ENCODE data around the gene POU2F3.

DNA sequence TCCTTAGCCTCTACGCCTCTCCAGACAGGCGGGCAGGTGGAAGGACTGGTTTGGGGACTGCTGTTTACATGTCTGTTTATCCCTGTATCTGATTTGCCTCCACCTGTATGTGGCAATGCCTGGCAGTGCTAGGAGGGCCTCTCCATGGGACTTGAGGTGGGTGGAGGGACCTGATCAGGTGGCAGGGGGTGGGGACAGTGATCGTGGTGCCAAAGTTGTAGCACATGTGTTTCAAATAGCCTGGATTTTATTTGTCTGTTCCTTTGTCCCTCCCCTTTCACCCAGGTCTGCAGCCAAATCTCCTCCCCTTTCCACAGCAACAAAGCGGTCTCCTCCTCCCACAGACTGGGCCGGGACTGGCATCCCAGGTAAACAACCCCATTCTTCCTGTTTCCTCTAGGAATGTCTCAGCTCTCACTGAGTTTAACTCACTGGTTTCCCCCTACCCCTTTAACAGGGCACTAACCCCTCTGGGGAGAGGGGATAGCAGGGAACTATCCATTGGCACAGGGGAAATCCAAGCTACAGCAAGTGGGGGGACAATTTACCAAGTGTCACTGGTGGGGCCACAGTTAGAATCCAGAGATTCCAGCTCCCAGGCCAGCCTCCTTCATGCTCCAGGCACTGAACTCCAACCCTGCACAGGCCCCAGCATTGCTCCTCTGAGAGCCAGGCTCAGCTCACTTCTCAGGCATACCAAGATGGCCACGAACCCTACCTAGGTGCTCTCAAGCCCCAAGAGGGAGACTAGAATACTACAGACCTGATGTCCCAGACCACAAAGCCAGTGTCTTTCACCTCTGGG is 62.3 kb downstream of the POU2F3 start:
- TF ChIP-seq, protein P1, sequence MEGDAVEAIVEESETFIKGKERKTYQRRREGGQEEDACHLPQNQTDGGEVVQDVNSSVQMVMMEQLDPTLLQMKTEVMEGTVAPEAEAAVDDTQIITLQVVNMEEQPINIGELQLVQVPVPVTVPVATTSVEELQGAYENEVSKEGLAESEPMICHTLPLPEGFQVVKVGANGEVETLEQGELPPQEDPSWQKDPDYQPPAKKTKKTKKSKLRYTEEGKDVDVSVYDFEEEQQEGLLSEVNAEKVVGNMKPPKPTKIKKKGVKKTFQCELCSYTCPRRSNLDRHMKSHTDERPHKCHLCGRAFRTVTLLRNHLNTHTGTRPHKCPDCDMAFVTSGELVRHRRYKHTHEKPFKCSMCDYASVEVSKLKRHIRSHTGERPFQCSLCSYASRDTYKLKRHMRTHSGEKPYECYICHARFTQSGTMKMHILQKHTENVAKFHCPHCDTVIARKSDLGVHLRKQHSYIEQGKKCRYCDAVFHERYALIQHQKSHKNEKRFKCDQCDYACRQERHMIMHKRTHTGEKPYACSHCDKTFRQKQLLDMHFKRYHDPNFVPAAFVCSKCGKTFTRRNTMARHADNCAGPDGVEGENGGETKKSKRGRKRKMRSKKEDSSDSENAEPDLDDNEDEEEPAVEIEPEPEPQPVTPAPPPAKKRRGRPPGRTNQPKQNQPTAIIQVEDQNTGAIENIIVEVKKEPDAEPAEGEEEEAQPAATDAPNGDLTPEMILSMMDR (IDR thresholded peaks at IDR 0.05; ENCODE audit: control extremely low read depth in 1 of 3, insufficient read depth in 1 of 3, low read depth in 1 of 3, low read length in 3 of 3): no peak
- no peak for TF ChIP-seq RFX5 (IDR thresholded peaks at IDR 0.05; ENCODE audit: borderline replicate concordance, low read depth, low read length)
- TF ChIP-seq EZH2 (IDR thresholded peaks at IDR 0.05; ENCODE audit: low read depth, low read length, severe bottlenecking): no peak
- TF ChIP-seq EP300 (IDR thresholded peaks at IDR 0.05; ENCODE audit: borderline replicate concordance in 1 of 2, low read depth in 2 of 2, low read length in 2 of 2): no peak
- no peak for TF ChIP-seq SP1 (IDR thresholded peaks at IDR 0.05; ENCODE audit: low read depth, low read length)
- TF ChIP-seq RAD21 (IDR thresholded peaks at IDR 0.05 in 1 of 2, conservative IDR thresholded peaks at IDR 0.05 in 1 of 2; ENCODE audit: low read depth in 2 of 2, low read length in 2 of 2): no peak
- TF ChIP-seq GTF2F1 (IDR thresholded peaks at IDR 0.05; ENCODE audit: borderline replicate concordance, low read depth, low read length): no peak
- no peak for TF ChIP-seq ZNF274 (IDR thresholded peaks at IDR 0.05; ENCODE audit: borderline replicate concordance, extremely low read depth, low read length)
- no peak for TF ChIP-seq KDM1A (IDR thresholded peaks at IDR 0.05; ENCODE audit: borderline replicate concordance, low read length)
- TF ChIP-seq BCL11A (IDR thresholded peaks at IDR 0.05; ENCODE audit: low read depth in 2 of 2, low read length in 2 of 2): no peak
- TF ChIP-seq SIN3A (conservative IDR thresholded peaks at IDR 0.05 in 1 of 2, IDR thresholded peaks at IDR 0.05 in 1 of 2; ENCODE audit: low read depth in 1 of 2, low read length in 2 of 2): no peak
- TF ChIP-seq POLR2A (IDR thresholded peaks at IDR 0.05; ENCODE audit: control extremely low read depth in 1 of 2, low read depth in 2 of 2, low read length in 2 of 2): no peak
- no peak for TF ChIP-seq RXRA (IDR thresholded peaks at IDR 0.05; ENCODE audit: insufficient read depth, low read depth, low read length)
- TF ChIP-seq SRF (IDR thresholded peaks at IDR 0.05; ENCODE audit: low read depth, low read length): no peak
